GM12891 (cell line): Measurements from ENCODE around the gene TSHZ3.

Experiments
- POLR2A ChIP-seq: IDR thresholded peaks from 2 replicates; pipeline ENCODE4 v1.6.1; 2011; ENCODE audit warnings: low read depth, low read length, control low read depth
- POLR2AphosphoS5 ChIP-seq: IDR thresholded peaks from 2 replicates; pipeline ENCODE4 v1.6.1; 2011; ENCODE audit warnings: low read depth, low read length, control low read depth
- SPI1 ChIP-seq: IDR thresholded peaks from 2 replicates; pipeline ENCODE4 v1.6.1; 2011; ENCODE audit warnings: low read depth, low read length, control low read depth

DNA sequence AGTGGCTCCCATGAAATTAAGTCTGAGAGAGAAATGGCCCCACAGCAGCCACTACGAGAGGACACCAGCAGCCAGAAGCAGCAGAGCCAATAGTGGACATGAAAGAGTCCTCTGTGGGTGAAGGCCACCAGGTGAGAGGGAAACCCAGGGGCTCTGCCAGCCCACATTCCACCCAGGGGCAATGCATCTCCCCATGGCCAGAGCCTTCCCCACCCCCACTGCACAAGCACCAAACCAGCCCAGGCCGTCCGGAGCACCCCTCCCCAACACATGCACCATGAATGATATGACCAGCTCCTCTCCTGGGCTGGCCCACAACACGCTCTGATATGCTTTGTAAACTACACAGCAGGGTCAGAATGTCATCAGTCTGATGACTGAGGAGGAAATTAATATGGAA is 66.9 kb downstream of the TSHZ3 start:
- TF ChIP-seq POLR2A, result no peak
- no peak for TF ChIP-seq POLR2AphosphoS5
- no peak for TF ChIP-seq SPI1
